Endothelial cell of umbilical vein (primary cell): Measurements from ENCODE around the gene NPPC.

Source experiments
- EZH2 ChIP-seq: IDR thresholded peaks from 2 replicates; pipeline ENCODE4 v1.6.1; 2012; ENCODE audit warnings: borderline replicate concordance, low read depth, mild to moderate bottlenecking, moderate library complexity, low read length, inconsistent platforms; ENCODE audit not compliant: severe bottlenecking
- GATA2 ChIP-seq: IDR thresholded peaks from 2 replicates; pipeline ENCODE4 v1.7.0; 2011; ENCODE audit warnings: low read depth, mild to moderate bottlenecking, moderate library complexity, mixed read lengths, low read length; ENCODE audit not compliant: insufficient read length, insufficient read depth
- JUN ChIP-seq: IDR thresholded peaks from 2 replicates; pipeline ENCODE4 v1.6.1; 2011; ENCODE audit warnings: borderline replicate concordance, low read depth; ENCODE audit not compliant: insufficient read length, insufficient read depth
- POLR2A ChIP-seq: IDR thresholded peaks from 2 replicates; pipeline ENCODE4 v1.6.1; 2012; ENCODE audit warnings: low read depth, mild to moderate bottlenecking, control low read depth, low read length
- POLR2AphosphoS5 ChIP-seq: IDR thresholded peaks from 2 replicates; pipeline ENCODE4 v1.6.1; 2012; ENCODE audit warnings: low read depth, mild to moderate bottlenecking, control low read depth, low read length, moderate library complexity; ENCODE audit not compliant: insufficient read depth
- TF ChIP-seq, protein P1 (sequence below), 2 donors: IDR thresholded peaks; 1 replicate in 1 of 2; 2 replicates in 1 of 2; pipeline ENCODE4 v1.5.1; 2011; ENCODE audit warnings: low read length in 2 of 2, mild to moderate bottlenecking in 2 of 2, moderate library complexity in 2 of 2, control low read depth in 1 of 2, inconsistent platforms in 1 of 2, low read depth in 1 of 2; ENCODE audit not compliant: insufficient read depth in 1 of 2; ENCODE audit errors: extremely low read depth in 1 of 2

DNA sequence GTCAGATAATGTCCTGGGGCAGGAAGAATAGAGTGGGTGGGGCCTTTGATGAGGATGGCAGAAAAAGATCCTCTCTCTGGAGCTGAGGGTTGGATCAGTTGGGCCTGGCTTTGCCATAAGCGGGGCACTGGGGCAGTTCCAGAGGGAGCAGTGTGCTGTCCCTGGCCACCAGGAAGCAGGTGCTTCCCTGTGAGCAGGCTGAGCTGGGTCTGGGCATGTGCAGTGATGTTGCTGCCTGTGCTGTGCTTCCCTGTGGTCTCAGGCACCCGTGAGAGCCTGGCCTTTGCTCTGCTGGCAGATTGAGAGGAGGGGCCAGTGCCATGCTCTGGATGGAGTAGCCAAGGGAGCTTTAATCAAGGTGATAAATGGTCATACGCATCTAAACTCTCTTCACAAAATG lies 14.6 kb upstream of the NPPC start:
- TF ChIP-seq, protein P1, sequence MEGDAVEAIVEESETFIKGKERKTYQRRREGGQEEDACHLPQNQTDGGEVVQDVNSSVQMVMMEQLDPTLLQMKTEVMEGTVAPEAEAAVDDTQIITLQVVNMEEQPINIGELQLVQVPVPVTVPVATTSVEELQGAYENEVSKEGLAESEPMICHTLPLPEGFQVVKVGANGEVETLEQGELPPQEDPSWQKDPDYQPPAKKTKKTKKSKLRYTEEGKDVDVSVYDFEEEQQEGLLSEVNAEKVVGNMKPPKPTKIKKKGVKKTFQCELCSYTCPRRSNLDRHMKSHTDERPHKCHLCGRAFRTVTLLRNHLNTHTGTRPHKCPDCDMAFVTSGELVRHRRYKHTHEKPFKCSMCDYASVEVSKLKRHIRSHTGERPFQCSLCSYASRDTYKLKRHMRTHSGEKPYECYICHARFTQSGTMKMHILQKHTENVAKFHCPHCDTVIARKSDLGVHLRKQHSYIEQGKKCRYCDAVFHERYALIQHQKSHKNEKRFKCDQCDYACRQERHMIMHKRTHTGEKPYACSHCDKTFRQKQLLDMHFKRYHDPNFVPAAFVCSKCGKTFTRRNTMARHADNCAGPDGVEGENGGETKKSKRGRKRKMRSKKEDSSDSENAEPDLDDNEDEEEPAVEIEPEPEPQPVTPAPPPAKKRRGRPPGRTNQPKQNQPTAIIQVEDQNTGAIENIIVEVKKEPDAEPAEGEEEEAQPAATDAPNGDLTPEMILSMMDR (IDR thresholded peaks at IDR 0.05; ENCODE audit: extremely low read depth in 1 of 2, insufficient read depth in 1 of 2, low read depth in 1 of 2, low read length in 2 of 2) = no peak
- TF ChIP-seq POLR2AphosphoS5 (no peak), POLR2A (no peak), EZH2 (no peak), JUN (no peak), GATA2 (no peak)
